ENCODE measurements around the gene OR1Q1. TPM values are rescaled to one million over a fixed set of nuclear protein-coding genes. Genes with fewer than 3 reads are reported as not detected.

The OR1Q1 gene, protein sequence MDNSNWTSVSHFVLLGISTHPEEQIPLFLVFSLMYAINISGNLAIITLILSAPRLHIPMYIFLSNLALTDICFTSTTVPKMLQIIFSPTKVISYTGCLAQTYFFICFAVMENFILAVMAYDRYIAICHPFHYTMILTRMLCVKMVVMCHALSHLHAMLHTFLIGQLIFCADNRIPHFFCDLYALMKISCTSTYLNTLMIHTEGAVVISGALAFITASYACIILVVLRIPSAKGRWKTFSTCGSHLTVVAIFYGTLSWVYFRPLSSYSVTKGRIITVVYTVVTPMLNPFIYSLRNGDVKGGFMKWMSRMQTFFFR
- not detected for total RNA-seq
- polyA plus RNA-seq: not detected
- long read RNA-seq, donor 1: 0 reads
- long read RNA-seq, donor 2: 0 reads
- long read RNA-seq, donor 3: 0 reads

DNA sequence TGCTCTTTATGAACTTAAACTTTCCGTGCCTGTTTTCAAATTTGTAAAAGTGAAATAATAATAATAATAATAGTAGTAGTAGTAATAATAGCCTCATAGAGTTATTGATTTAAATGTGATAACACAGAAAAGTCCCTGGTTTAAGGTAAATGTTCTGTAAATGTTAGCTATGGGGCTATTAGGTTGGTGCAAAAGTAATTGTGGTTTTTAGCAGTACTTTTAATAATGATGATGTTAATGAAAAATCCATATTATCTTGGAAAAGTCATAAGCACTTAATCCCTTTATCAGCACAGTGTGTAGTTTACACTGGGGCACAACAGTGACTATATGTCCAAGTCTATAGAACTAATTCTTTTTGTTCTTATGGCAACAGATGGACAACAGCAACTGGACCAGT is at the start of gene OR1Q1:
OR1Q1 (plus strand) TSS at position 377 of the 400 bp plus-strand sequence; CDS start at position 377, 0 bp downstream.
- no peak for DNase-seq
- no peak for ATAC-seq
- Histone ChIP-seq H3K4me3 (no peak within 1 kb of the TSS), H3K27ac (no peak within 1 kb of the TSS), H3K27me3 (no peaks in the 10 kb centered on the region), H3K36me3 (no peaks in the 10 kb centered on the region), H3K9me3 (peaks cover 0 to 11% (median 0%) of the 10 kb centered on the region in 11 donors), H3K4me1 (no peaks in the 10 kb centered on the region)
- 91 to 93% methylated on average over 1 of the region's 1 CpG for whole genome bisulfite sequencing, 2 donors
- intact Hi-C loops (cut with DNase I): no loop called here
- TF ChIP-seq, protein P1, sequence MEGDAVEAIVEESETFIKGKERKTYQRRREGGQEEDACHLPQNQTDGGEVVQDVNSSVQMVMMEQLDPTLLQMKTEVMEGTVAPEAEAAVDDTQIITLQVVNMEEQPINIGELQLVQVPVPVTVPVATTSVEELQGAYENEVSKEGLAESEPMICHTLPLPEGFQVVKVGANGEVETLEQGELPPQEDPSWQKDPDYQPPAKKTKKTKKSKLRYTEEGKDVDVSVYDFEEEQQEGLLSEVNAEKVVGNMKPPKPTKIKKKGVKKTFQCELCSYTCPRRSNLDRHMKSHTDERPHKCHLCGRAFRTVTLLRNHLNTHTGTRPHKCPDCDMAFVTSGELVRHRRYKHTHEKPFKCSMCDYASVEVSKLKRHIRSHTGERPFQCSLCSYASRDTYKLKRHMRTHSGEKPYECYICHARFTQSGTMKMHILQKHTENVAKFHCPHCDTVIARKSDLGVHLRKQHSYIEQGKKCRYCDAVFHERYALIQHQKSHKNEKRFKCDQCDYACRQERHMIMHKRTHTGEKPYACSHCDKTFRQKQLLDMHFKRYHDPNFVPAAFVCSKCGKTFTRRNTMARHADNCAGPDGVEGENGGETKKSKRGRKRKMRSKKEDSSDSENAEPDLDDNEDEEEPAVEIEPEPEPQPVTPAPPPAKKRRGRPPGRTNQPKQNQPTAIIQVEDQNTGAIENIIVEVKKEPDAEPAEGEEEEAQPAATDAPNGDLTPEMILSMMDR (IDR thresholded peaks at IDR 0.05): no peak

DNA sequence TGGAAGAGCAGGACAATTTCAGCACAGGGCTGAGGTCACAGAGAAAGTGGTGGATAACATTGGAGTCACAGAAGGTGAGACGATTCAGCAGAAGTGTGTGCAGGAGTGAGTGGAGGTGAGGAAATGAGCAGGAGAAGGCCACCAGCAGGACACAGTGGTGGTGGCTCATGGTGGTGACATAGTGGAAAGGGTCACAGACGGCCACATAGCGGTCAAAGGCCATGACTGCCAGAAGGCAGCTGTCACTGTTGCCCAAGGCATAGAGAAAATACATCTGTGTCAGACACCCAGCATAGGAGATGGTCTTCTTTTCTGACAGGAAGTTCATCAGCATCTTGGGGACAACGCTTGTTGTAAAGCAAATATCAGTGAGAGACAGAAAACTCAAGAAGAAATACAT is 46.6 kb upstream of the OR1Q1 start:
- no peak for ATAC-seq
- Histone ChIP-seq H3K27ac (no peak overlapping the region), H3K27me3 (peaks cover 0 to 11% (median 0%) of the 10 kb centered on the region in 7 donors), H3K4me1 (no peaks in the 10 kb centered on the region), H3K4me3 (no peak overlapping the region), H3K36me3 (no peaks in the 10 kb centered on the region), H3K9me3 (peaks cover 0 to 12% (median 0%) of the 10 kb centered on the region in 11 donors)
- WGBS, 2 donors: 86 to 90% methylated on average over 4 of the region's 4 CpGs
- DNase-seq: no peak
- TF ChIP-seq, protein P1 (IDR thresholded peaks at IDR 0.05): no peak
- intact Hi-C loops (cut with DNase I): no loop called here

DNA sequence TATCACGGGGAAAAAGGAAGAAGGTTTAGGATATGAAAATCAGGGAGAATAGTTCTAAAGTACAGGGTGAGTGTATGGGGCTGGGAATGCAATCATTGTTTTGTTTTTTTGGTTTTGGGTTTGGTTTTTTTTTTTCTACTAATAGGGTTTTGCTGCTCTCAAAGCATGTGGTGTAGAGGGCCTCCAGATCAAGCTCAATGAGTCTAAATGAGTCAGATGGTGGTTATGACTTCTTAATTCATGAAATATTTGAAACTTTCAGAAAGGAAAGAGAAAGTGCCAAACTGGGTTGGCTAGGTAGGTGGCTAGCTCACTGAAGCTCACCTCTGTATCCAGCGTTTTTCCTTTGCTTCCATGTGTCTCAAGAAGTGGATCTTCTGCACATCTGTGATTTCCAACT is 42.1 kb upstream of the OR1Q1 start:
- Histone ChIP-seq H3K27ac (no peak overlapping the region), H3K9me3 (peaks cover 0 to 19% (median 5%) of the 10 kb centered on the region in 11 donors), H3K27me3 (no peaks in the 10 kb centered on the region), H3K4me1 (no peaks in the 10 kb centered on the region), H3K36me3 (no peaks in the 10 kb centered on the region), H3K4me3 (no peak overlapping the region)
- ATAC-seq: no peak
- 68 to 73% methylated on average over 2 of the region's 2 CpGs for WGBS, 2 donors
- intact Hi-C loops (cut with DNase I): no loop called here
- TF ChIP-seq, protein P1 (IDR thresholded peaks at IDR 0.05): no peak
- DNase-seq: no peak

DNA sequence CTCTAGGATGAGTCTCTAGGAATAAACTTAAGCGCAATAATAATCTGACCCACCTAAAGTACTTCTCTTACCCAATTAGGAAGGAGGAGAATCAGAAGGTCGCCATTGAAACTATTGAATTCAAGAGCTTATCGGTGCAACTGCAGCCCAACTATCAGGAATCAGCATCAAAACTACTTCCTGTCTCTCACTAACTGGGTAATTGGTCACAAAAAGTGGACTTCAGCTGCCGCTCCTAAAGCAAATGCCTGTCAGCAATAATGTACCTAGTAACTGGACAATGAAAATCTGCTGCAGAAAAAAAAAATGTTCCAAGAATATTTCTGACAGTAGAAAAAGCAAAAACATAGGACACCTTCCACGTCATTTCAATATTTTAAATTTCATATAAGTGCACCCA is 34.7 kb upstream of the OR1Q1 start:
- peaks cover 0 to 15% (median 8%) of the 10 kb centered on the region in 11 donors for H3K9me3 ChIP-seq
- no peak for DNase-seq
- H3K27ac ChIP-seq: no peak overlapping the region
- no peak overlapping the region for H3K4me3 ChIP-seq
- 65% methylated on average over 5 of the region's 5 CpGs for WGBS, 2 donors
- no peaks in the 10 kb centered on the region for H3K36me3 ChIP-seq
- H3K4me1 ChIP-seq: no peaks in the 10 kb centered on the region
- TF ChIP-seq, protein P1 (IDR thresholded peaks at IDR 0.05): no peak
- no peaks in the 10 kb centered on the region for H3K27me3 ChIP-seq
- ATAC-seq: no peak
- intact Hi-C loops (cut with DNase I): no loop called here
